C4-2B (cell line): ENCODE measurements around the gene CDC42SE1.

Experiments used
- CTCF ChIP-seq: fragments of 450-650 bp; conservative IDR thresholded peaks from 2 replicates; pipeline ENCODE4 v1.5.1; 2017; ENCODE audit warnings: mild to moderate bottlenecking
- ZFX ChIP-seq: fragments of 450-650 bp; IDR thresholded peaks from 2 replicates; pipeline ENCODE4 v1.6.1; 2017

GRCh38 chr1:151008244-151009205 lies 50.9 kb downstream of the CDC42SE1 start, which contains the start of gene PRUNE1:
- TF ChIP-seq CTCF (no peak), ZFX (no peak)
